CD4-positive, alpha-beta T cell treated with Interleukin-21 for 1 hour (primary cell): ENCODE measurements around the gene POLG.

Experiments used
- DNase-seq: peaks from one replicate; pipeline ENCODE4 v3.0.0-alpha.2; 2020

POLG gene

GRCh38 chr15:89353991-89354390 is 19.4 kb upstream of the POLG start:
- DNase-seq = no peak

GRCh38 chr15:89352476-89352875 is 17.9 kb upstream of the POLG start:
- DNase-seq = no peak

GRCh38 chr15:89349206-89349558 is 14.6 kb upstream of the POLG start:
- DNase-seq = no peak

GRCh38 chr15:89346516-89347231 is 12.1 kb upstream of the POLG start:
- DNase-seq = no peak

- no peak for DNase-seq
Observed at GRCh38 chr15:89345248-89345647, 10.6 kb upstream of the POLG start.

- DNase-seq = no peak
Observed at GRCh38 chr15:89342840-89343239, 8.2 kb upstream of the POLG start.

GRCh38 chr15:89341316-89342005 is 6.8 kb upstream of the POLG start:
- DNase-seq = no peak

GRCh38 chr15:89340573-89340972 is 5.9 kb upstream of the POLG start:
- DNase-seq = no peak

GRCh38 chr15:89338036-89338435 is 3.4 kb upstream of the POLG start:
- no peak for DNase-seq

GRCh38 chr15:89335298-89336041 is 846 bp upstream of the POLG start:
- peak; percentile 49 for DNase-seq

GRCh38 chr15:89333959-89334509 is 590 bp downstream of the POLG start:
- DNase-seq = no peak

- no peak for DNase-seq
Observed at GRCh38 chr15:89333011-89333860, 1.4 kb downstream of the POLG start.

- peak; percentile 21 for DNase-seq
Observed at GRCh38 chr15:89332446-89332845, 2.2 kb downstream of the POLG start.

GRCh38 chr15:89330881-89331595 is 3.6 kb downstream of the POLG start:
- no peak for DNase-seq

GRCh38 chr15:89330119-89330518 is 4.5 kb downstream of the POLG start:
- DNase-seq = no peak

- DNase-seq = peak; percentile 46
Observed at GRCh38 chr15:89329329-89330084, 5.1 kb downstream of the POLG start.

- no peak for DNase-seq
Observed at GRCh38 chr15:89328398-89329254, 6.0 kb downstream of the POLG start.

GRCh38 chr15:89327113-89327512 is 7.5 kb downstream of the POLG start:
- DNase-seq = no peak

- DNase-seq = no peak
Observed at GRCh38 chr15:89326316-89326715, 8.3 kb downstream of the POLG start.
